ENCODE measurements around the gene PPP4R4.

DNA sequence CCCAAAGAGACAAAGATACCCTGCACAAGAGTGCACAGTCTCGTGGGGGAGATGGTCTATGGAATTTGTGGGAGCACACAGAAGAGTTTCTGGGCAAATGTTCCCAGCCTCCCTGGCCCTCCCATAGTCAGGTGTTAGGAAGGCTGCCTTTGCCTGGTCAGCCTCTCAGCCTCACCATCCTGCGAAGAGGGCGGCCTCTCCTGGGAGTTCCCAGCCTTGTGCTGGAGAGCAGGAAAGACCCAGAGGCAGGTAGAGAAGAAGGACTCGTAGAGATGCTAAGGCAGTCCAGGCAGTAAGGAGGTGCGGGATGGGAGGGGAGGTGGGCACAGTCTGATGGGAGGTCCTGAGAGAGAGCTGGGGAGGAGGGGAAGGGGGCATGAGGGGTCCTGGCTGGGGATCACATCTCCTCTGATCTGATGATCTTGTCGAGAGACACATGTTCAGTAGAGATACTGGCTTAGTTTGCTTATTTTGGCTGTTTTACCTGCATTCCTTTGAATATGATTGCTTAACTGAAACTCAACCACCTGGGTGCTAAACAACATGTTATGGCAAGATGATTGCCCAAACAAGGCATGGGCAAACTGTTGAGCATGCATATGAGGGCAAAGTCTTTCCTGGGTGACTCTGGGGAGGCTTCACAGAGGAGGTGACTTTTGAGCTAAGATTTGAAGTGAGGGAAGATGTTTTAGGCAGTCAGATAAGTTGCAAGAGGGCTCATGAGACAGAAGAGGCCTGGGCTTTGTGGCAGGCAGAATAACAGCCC is 138.5 kb downstream of the PPP4R4 start:
- TF ChIP-seq CTCF (IDR thresholded peaks at IDR 0.05) = no peak
- TF ChIP-seq POLR2A (IDR thresholded peaks at IDR 0.05) = no peak
- TF ChIP-seq POLR2AphosphoS5 (IDR thresholded peaks at IDR 0.05) = no peak
